Osteocyte (in vitro differentiated cells): ENCODE data around the gene LRRC1. TPM values are rescaled to one million over a fixed set of nuclear protein-coding genes. Genes with fewer than 3 reads are reported as not detected.

Source experiments
- DNase-seq: peaks from one replicate; pipeline ENCODE4 v3.0.0; 2021; ENCODE audit warnings: mixed read lengths; ENCODE audit not compliant: unreplicated experiment; ENCODE audit errors: extremely low spot score
- H3K27ac Mint-ChIP-seq: one replicate; pipeline ENCODE4 v1.8.0; 2021; ENCODE audit warnings: mild to moderate bottlenecking, mixed read lengths; ENCODE audit not compliant: unreplicated experiment
- H3K27me3 Mint-ChIP-seq: one replicate; pipeline ENCODE4 v1.8.0; 2021; ENCODE audit warnings: mixed read lengths; ENCODE audit not compliant: unreplicated experiment
- H3K36me3 Mint-ChIP-seq: one replicate; pipeline ENCODE4 v1.8.0; 2021; ENCODE audit warnings: mixed read lengths; ENCODE audit not compliant: unreplicated experiment
- H3K4me1 Mint-ChIP-seq: one replicate; pipeline ENCODE4 v1.8.0; 2021; ENCODE audit warnings: mixed read lengths; ENCODE audit not compliant: unreplicated experiment
- H3K4me3 Mint-ChIP-seq: one replicate; pipeline ENCODE4 v1.8.0; 2021; ENCODE audit warnings: mild to moderate bottlenecking, moderate library complexity, mixed read lengths; ENCODE audit not compliant: unreplicated experiment
- H3K9me3 Mint-ChIP-seq: one replicate; pipeline ENCODE4 v1.8.0; 2021; ENCODE audit warnings: mixed read lengths; ENCODE audit not compliant: unreplicated experiment
- total RNA-seq: library from RNA; stranded (reverse); gene quantifications from 2 replicates; pipeline ENCODE4 v1.2.1, GENCODE V29; 2021
- TF ChIP-seq, protein P1 (sequence below): fragments of 200-600 bp; sonication (generic); IDR thresholded peaks from 2 replicates; pipeline ENCODE4 v1.5.0; 2021; ENCODE audit warnings: antibody characterized with exemption, mild to moderate bottlenecking, moderate library complexity

LRRC1 gene
- total RNA-seq, 1 donor from 2014 or later = 7.4 TPM

- Mint-ChIP-seq H3K4me1 (peaks cover 2% of the 10 kb centered on the region), H3K9me3 (peaks cover 6% of the 10 kb centered on the region), H3K27me3 (no peaks in the 10 kb centered on the region), H3K36me3 (peaks cover 7% of the 10 kb centered on the region), H3K4me3 (no peak overlapping the region), H3K27ac (no peak overlapping the region)
- no peak for DNase-seq
- TF ChIP-seq, protein P1, sequence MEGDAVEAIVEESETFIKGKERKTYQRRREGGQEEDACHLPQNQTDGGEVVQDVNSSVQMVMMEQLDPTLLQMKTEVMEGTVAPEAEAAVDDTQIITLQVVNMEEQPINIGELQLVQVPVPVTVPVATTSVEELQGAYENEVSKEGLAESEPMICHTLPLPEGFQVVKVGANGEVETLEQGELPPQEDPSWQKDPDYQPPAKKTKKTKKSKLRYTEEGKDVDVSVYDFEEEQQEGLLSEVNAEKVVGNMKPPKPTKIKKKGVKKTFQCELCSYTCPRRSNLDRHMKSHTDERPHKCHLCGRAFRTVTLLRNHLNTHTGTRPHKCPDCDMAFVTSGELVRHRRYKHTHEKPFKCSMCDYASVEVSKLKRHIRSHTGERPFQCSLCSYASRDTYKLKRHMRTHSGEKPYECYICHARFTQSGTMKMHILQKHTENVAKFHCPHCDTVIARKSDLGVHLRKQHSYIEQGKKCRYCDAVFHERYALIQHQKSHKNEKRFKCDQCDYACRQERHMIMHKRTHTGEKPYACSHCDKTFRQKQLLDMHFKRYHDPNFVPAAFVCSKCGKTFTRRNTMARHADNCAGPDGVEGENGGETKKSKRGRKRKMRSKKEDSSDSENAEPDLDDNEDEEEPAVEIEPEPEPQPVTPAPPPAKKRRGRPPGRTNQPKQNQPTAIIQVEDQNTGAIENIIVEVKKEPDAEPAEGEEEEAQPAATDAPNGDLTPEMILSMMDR = no peak
Observed at GRCh38 chr6:53879608-53880007, 84.8 kb downstream of the LRRC1 start.

DNA sequence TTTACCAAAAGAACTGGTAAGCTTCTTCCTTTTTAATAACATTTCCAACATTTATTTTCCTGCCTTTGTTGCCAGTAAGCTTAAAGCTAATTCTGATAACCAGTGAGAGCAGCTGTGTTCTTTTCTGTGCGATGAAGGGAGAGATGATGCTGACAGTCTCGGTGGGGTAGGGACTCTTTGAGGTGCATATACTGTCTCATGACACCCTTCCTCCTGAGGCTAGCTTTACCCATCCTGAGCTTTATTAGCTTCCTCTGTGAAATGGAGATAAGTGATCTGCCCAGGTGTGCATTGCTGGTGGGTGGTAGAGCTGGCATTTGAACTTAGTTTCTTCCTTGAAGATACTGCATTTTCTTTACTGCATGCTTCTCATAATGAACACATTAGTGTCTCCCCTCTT, 92.5 kb downstream of the LRRC1 start:
- H3K36me3 Mint-ChIP-seq = peaks cover 4% of the 10 kb centered on the region
- no peaks in the 10 kb centered on the region for H3K27me3 Mint-ChIP-seq
- TF ChIP-seq, protein P1 = no peak
- no peak overlapping the region for H3K27ac Mint-ChIP-seq
- H3K4me3 Mint-ChIP-seq = no peak overlapping the region
- no peak for DNase-seq
- H3K9me3 Mint-ChIP-seq = no peaks in the 10 kb centered on the region
- H3K4me1 Mint-ChIP-seq = peaks cover 3% of the 10 kb centered on the region

DNA sequence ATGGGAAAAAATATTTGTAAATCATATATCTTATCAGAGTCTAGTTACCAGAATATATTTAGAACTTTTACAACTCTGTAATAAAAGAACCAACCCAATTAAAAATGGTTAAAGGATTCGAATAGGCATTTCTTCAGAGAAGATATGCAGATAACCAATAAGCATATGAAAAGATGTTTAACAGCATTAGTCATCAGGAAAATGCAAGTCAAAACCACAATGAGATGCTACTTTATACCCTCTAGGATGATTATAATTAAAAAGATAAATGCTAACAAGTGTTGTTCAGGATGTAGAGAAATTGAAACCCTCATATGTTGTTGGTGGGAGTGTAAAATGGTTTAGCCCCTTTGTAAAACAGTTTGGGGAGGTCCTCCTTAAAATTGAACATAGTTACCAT, 94.1 kb downstream of the LRRC1 start:
- no peak for DNase-seq
- Mint-ChIP-seq H3K36me3 (peaks cover 2% of the 10 kb centered on the region), H3K4me1 (peaks cover 3% of the 10 kb centered on the region), H3K27ac (no peak overlapping the region), H3K9me3 (no peaks in the 10 kb centered on the region), H3K27me3 (no peaks in the 10 kb centered on the region), H3K4me3 (no peak overlapping the region)
- TF ChIP-seq, protein P1 = no peak

- Mint-ChIP-seq H3K4me3 (no peak overlapping the region), H3K27me3 (no peaks in the 10 kb centered on the region), H3K36me3 (peaks cover 2% of the 10 kb centered on the region), H3K9me3 (no peaks in the 10 kb centered on the region), H3K27ac (no peak overlapping the region), H3K4me1 (peaks cover 7% of the 10 kb centered on the region)
- DNase-seq = no peak
- TF ChIP-seq, protein P1 = no peak
Observed at GRCh38 chr6:53889365-53889764, 94.6 kb downstream of the LRRC1 start.

DNA sequence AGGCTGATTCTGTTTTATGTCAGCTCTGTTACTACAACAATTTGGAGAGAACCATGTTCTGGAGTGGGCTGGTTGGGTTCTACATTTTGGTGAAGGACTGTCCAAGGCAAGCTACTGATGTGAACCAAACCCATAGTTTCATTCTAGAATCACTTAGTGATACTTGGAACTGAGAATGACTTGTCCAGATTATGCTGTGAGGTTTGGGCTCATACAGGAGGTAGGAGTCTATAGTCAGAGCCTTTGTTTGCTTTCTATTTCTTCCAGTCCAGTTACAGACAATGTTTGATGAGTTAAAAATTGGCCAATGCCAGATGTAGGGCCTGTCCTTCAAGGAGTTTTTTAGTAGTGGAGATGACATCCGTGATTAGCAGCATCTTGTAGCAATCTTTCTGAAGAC, 97.9 kb downstream of the LRRC1 start:
- H3K27me3 Mint-ChIP-seq = no peaks in the 10 kb centered on the region
- TF ChIP-seq, protein P1 = no peak
- DNase-seq = no peak
- no peaks in the 10 kb centered on the region for H3K9me3 Mint-ChIP-seq
- no peak overlapping the region for H3K27ac Mint-ChIP-seq
- no peaks in the 10 kb centered on the region for H3K36me3 Mint-ChIP-seq
- H3K4me1 Mint-ChIP-seq = peaks cover 27% of the 10 kb centered on the region
- H3K4me3 Mint-ChIP-seq = no peak overlapping the region
